Measurements from ENCODE around the gene TAF6.
A peak's percentile ranks its signal among the peaks of the same experiment; 100 is the strongest.

The TAF6 gene

GRCh38 chr7:100069991-100070390, 49.2 kb downstream of the TAF6 start:
- POLR2A ChIA-PET (ENCODE audit: low non-redundant PET) = interaction anchor here (0.7 kb wide), 1 partner anchor 107 kb away, joined by 5 read pairs; no protein-coding TSS in a partner anchor
- no peak for DNase-seq (ENCODE audit: low spot score)
- H3K27ac ChIP-seq = no peak overlapping the region
- no peak for TF ChIP-seq CTCF (conservative IDR thresholded peaks at IDR 0.05; ENCODE audit: low read depth)
- CTCF ChIA-PET = interaction anchor here (0.6 to 0.8 kb wide), 2 partner anchors 9 to 76 kb away, joined by 3 read pairs; no protein-coding TSS in a partner anchor

GRCh38 chr7:100066953-100067352, 52.2 kb downstream of the TAF6 start:
- POLR2A ChIA-PET (ENCODE audit: low non-redundant PET) = no interaction called here
- DNase-seq (ENCODE audit: low spot score) = no peak
- CTCF ChIA-PET = interaction anchor here (0.6 kb wide), 1 partner anchor 285 kb away, joined by 3 read pairs; no protein-coding TSS in a partner anchor
- peak overlapping the region; percentile 10 for H3K27ac ChIP-seq
- TF ChIP-seq CTCF (conservative IDR thresholded peaks at IDR 0.05; ENCODE audit: low read depth) = no peak

- ChIA-PET POLR2A (ENCODE audit: low non-redundant PET) (no interaction called here), CTCF (interaction anchor here (0.6 kb wide), 1 partner anchor 147 kb away, joined by 3 read pairs; no protein-coding TSS in a partner anchor)
- DNase-seq (ENCODE audit: low spot score) = no peak
- H3K27ac ChIP-seq = peak overlapping the region; percentile 5; the same call in 1 of the 2 replicates
- no peak for TF ChIP-seq CTCF (conservative IDR thresholded peaks at IDR 0.05; ENCODE audit: low read depth)
Observed at GRCh38 chr7:100065452-100066186, 53.5 kb downstream of the TAF6 start.

DNA sequence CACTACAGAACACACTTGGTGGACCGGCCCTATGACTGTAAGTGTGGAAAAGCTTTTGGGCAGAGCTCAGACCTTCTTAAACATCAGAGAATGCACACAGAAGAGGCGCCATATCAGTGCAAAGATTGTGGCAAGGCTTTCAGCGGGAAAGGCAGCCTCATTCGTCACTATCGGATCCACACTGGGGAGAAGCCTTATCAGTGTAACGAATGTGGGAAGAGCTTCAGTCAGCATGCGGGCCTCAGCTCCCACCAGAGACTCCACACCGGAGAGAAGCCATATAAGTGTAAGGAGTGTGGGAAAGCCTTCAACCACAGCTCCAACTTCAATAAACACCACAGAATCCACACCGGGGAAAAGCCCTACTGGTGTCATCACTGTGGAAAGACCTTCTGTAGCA, 55.0 kb downstream of the TAF6 start:
- ChIA-PET CTCF (no interaction called here), POLR2A (ENCODE audit: low non-redundant PET) (no interaction called here)
- no peak for TF ChIP-seq CTCF (conservative IDR thresholded peaks at IDR 0.05; ENCODE audit: low read depth)
- H3K27ac ChIP-seq = no peak overlapping the region; the same call in 1 of the 2 replicates
- no peak for DNase-seq (ENCODE audit: low spot score)

GRCh38 chr7:100063376-100063775, 55.8 kb downstream of the TAF6 start:
- TF ChIP-seq CTCF (conservative IDR thresholded peaks at IDR 0.05; ENCODE audit: low read depth) = no peak
- DNase-seq (ENCODE audit: low spot score) = no peak
- H3K27ac ChIP-seq = peak overlapping the region; percentile 18; the same call in 1 of the 2 replicates
- CTCF ChIA-PET = interaction anchor here (0.7 kb wide), 1 partner anchor 168 kb away, joined by 3 read pairs; no protein-coding TSS in a partner anchor
- POLR2A ChIA-PET (ENCODE audit: low non-redundant PET) = no interaction called here

DNA sequence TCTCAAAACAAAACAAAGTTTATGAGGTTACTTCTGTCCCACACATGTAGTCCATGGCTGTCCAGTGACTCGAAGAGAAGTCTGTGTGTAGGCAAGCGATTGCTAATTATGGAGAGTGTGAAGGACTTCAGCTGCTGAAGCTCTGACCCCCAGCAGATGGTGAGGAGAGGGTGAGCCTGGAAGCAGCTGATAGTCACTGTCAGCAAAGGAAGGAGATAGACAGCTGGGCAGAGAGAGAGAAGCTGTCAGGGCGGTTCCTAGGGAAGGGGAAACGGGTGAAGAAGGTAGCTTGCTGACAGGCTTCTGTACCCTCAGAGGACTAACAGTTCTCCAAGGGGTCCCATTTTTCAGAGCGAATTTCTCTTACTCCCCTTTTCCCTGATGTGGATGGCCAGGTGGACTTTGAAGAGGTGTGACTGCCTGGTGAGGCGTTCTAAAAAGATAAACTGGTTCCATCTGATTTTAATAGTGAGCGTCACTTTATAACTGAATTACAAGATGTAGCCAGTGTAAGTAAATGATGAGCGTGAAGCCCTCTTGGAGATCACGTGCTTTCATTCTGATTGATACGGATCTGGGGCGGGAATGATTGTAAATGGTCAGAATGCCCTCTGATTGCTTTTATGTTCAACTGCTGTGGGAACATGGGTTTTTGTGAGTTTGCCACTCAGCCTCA, 57.5 kb downstream of the TAF6 start:
- DNase-seq (ENCODE audit: low spot score) = no peak
- TF ChIP-seq CTCF (conservative IDR thresholded peaks at IDR 0.05; ENCODE audit: low read depth) = no peak
- CTCF ChIA-PET = no interaction called here
- POLR2A ChIA-PET (ENCODE audit: low non-redundant PET) = no interaction called here
- H3K27ac ChIP-seq = 0 out of 2 replicates have a peak overlapping the region, but pooled peaks have one; percentile 0

Data from RWPE1 (cell line).